WTC11 (cell line): ENCODE results near the gene RIC1. TPM values are rescaled to one million over a fixed set of nuclear protein-coding genes. Genes with fewer than 3 reads are reported as not detected.

Source experiments
- ATAC-seq: fragments of 200-7000 bp; cut with Tn5 transposase; 2 replicates; pipeline ENCODE4 v1.10.0; 2021; ENCODE audit warnings: mild to moderate bottlenecking, moderate library complexity
- CTCF ChIA-PET: fragments of 300-600 bp; sonication (Branson Sonifier 250); formaldehyde crosslinking; loops from one replicate; lab custom pipeline; 2021; ENCODE audit warnings: antibody characterized with exemption; lab: Charles Lee
- POLR2A ChIA-PET: fragments of 350-600 bp; sonication (Branson Sonifier 250); formaldehyde crosslinking; loops from one replicate; lab custom pipeline; 2021; ENCODE audit warnings: antibody characterized with exemption; lab: Charles Lee
- DNase-seq: peaks from one replicate; pipeline ENCODE4 v3.0.0; 2021; ENCODE audit warnings: low spot score
- H3K27ac Mint-ChIP-seq: 2 replicates; pipeline ENCODE4 v1.8.0; 2021; ENCODE audit warnings: mixed read lengths
- H3K27me3 Mint-ChIP-seq: 2 replicates; pipeline ENCODE4 v1.8.0; 2021; ENCODE audit warnings: low read depth, mild to moderate bottlenecking, moderate library complexity, mixed read lengths
- H3K36me3 Mint-ChIP-seq: 2 replicates; pipeline ENCODE4 v1.8.0; 2021; ENCODE audit warnings: mixed read lengths
- H3K4me1 Mint-ChIP-seq: 2 replicates; pipeline ENCODE4 v1.8.0; 2022; ENCODE audit warnings: mixed read lengths
- H3K4me3 Mint-ChIP-seq: 2 replicates; pipeline ENCODE4 v1.8.0; 2021; ENCODE audit warnings: mild to moderate bottlenecking, moderate library complexity, mixed read lengths
- H3K9me3 Mint-ChIP-seq: 2 replicates; pipeline ENCODE4 v1.8.0; 2021; ENCODE audit warnings: mixed read lengths
- NFE2L1 ChIP-seq: sonication (generic); formaldehyde crosslinking; IDR thresholded peaks from 2 replicates; pipeline ENCODE4 v1.8.1; 2023; ENCODE audit warnings: missing genetic modification reagents
- ZNF317 ChIP-seq: sonication (generic); formaldehyde crosslinking; IDR thresholded peaks from 2 replicates; pipeline ENCODE4 v1.8.1; 2023; ENCODE audit warnings: low read depth, mild to moderate bottlenecking, moderate library complexity, missing genetic modification reagents, borderline replicate concordance
- ZNF416 ChIP-seq: fragments of 250-450 bp; sonication (Bioruptor Pico); IDR thresholded peaks from 2 replicates; pipeline ENCODE4 v1.9.0; 2021; ENCODE audit warnings: mild to moderate bottlenecking, inconsistent platforms
- total RNA-seq: library from RNA; stranded (reverse); gene quantifications from 3 replicates; pipeline ENCODE4 v1.2.3, GENCODE V29; 2021
- TF ChIP-seq, protein P1 (sequence below): sonication (generic); formaldehyde crosslinking; conservative IDR thresholded peaks from 2 replicates; pipeline ENCODE4 v1.8.1; 2023; ENCODE audit warnings: mild to moderate bottlenecking, low read depth, missing genetic modification reagents, moderate library complexity
- TF ChIP-seq, protein P2 (sequence below): fragments of 250-450 bp; sonication (Bioruptor Pico); conservative IDR thresholded peaks from 2 replicates; pipeline ENCODE4 v1.9.0; 2021; ENCODE audit warnings: mild to moderate bottlenecking
- TF ChIP-seq, protein P3 (sequence below): sonication (generic); formaldehyde crosslinking; IDR thresholded peaks from 2 replicates; pipeline ENCODE4 v1.8.0; 2023; ENCODE audit warnings: missing genetic modification reagents, mild to moderate bottlenecking, borderline replicate concordance
- TF ChIP-seq, protein P4 (sequence below): sonication (generic); formaldehyde crosslinking; IDR thresholded peaks from 2 replicates; pipeline ENCODE4 v1.8.0; 2022; ENCODE audit warnings: mild to moderate bottlenecking, missing genetic modification reagents
- TF ChIP-seq, protein P5 (sequence below): fragments of 200-600 bp; IDR thresholded peaks from 2 replicates; pipeline ENCODE4 v1.8.0; 2022; ENCODE audit warnings: antibody characterized with exemption
- TF ChIP-seq, protein P6 (sequence below): fragments of 250-450 bp; sonication (Bioruptor Pico); IDR thresholded peaks from 2 replicates; pipeline ENCODE4 v1.9.0; 2021; ENCODE audit warnings: mild to moderate bottlenecking

RIC1 gene
- total RNA-seq, 1 experiment from 2014 or later: 18.9 TPM

DNA sequence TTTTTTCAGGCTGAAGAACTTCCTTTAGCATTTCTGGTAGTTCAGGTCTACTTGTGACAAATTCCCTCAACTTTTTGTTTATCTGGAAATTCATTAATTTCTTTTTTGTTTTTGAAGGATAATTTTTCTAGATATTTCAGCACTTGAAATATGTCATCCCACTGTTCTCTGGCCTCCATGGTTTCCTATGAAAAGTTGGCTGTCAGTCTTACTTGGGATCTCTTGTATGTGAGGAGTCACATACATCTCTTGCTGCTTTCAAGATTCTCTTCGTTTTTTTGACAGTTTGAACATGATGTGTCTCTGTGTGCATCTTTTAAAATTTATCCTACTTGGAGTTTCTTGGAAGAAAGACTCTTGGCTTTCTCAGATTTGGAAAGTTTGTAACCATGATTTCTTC lies 79.5 kb downstream of the RIC1 start:
- Mint-ChIP-seq H3K27ac (no peak overlapping the region), H3K4me1 (no peaks in the 10 kb centered on the region), H3K4me3 (no peak overlapping the region), H3K27me3 (no peaks in the 10 kb centered on the region), H3K9me3 (peaks cover 29% of the 10 kb centered on the region), H3K36me3 (peaks cover 39% of the 10 kb centered on the region)
- no peak for DNase-seq
- ChIA-PET POLR2A (no interaction called here), CTCF (no interaction called here)
- TF ChIP-seq ZNF416 (CRISPR knock-in tag): no peak
- peak; percentile 95 for TF ChIP-seq ZNF317 (CRISPR knock-in tag)
- no peak for ATAC-seq

DNA sequence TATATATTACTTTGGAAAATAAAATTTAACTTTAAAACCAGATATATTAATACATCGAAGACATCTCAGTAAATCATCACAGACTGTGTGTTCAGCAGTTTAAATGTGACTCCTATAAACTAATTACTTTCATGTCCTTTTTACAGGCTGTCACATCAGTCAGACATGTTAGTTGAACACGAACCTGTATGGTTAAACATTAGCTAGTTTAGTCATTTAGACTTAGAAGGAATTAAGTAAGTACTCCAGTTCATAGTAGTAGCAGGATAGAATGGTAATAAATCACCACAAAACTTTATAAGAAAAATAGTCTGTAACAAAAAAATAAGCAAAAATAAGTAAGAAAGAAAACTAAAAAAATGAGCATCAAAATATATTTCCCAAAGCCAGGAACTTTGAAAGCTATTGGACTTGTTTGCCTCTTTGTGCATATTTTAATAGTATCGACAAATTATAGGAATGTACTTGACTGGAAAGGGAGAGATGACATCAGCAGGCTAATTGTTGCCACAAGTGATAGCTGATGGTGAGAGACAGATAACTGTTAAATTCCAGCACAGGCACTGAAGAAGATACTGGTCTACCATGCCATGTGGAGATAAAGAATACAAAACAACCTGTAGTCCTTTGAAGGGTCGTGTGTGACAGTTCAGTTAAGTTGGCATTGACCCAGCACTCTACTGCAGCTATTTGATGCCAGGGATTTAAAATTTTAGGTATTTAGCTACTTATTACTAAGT lies 83.9 kb downstream of the RIC1 start:
- ChIA-PET POLR2A (no interaction called here), CTCF (no interaction called here)
- Mint-ChIP-seq H3K4me3 (no peak overlapping the region), H3K4me1 (no peaks in the 10 kb centered on the region), H3K27ac (no peak overlapping the region), H3K9me3 (peaks cover 23% of the 10 kb centered on the region), H3K36me3 (peaks cover 49% of the 10 kb centered on the region), H3K27me3 (no peaks in the 10 kb centered on the region)
- ATAC-seq (no peak), DNase-seq (no peak)
- TF ChIP-seq, protein P1, sequence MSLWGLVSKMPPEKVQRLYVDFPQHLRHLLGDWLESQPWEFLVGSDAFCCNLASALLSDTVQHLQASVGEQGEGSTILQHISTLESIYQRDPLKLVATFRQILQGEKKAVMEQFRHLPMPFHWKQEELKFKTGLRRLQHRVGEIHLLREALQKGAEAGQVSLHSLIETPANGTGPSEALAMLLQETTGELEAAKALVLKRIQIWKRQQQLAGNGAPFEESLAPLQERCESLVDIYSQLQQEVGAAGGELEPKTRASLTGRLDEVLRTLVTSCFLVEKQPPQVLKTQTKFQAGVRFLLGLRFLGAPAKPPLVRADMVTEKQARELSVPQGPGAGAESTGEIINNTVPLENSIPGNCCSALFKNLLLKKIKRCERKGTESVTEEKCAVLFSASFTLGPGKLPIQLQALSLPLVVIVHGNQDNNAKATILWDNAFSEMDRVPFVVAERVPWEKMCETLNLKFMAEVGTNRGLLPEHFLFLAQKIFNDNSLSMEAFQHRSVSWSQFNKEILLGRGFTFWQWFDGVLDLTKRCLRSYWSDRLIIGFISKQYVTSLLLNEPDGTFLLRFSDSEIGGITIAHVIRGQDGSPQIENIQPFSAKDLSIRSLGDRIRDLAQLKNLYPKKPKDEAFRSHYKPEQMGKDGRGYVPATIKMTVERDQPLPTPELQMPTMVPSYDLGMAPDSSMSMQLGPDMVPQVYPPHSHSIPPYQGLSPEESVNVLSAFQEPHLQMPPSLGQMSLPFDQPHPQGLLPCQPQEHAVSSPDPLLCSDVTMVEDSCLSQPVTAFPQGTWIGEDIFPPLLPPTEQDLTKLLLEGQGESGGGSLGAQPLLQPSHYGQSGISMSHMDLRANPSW (CRISPR knock-in tag): no peak
- TF ChIP-seq, protein P2, sequence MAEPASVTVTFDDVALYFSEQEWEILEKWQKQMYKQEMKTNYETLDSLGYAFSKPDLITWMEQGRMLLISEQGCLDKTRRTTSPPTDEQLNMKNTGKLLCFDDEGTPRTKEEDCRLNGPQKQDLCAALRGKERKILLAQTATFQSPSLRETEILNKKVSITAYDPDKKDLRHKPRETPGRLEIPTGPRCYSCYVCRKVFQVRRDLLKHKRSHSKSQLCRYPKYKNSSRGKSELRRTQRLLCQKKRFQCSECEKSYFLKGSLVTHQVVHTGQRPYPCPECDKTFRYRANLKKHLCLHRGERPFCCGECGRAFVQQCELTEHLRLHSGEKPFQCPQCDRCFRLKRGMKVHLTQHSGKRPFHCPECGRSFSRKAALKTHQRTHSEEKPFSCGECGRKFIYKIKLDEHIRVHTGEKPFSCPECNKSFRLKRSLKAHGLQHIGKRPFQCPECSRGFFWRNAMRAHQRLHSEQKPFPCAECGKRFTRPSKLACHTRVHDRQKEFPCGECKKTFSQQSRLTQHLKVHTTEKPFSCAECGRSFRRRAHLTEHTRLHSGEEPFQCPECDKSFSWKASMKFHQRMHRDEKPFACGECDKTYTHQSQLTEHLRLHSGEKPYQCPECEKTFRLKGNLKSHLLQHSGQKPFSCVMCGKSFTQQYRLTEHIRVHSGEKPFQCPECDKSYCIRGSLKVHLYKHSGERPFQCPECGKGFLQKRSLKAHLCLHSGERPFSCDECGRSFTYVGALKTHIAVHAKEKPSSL (CRISPR knock-in tag): no peak
- TF ChIP-seq, protein P3, sequence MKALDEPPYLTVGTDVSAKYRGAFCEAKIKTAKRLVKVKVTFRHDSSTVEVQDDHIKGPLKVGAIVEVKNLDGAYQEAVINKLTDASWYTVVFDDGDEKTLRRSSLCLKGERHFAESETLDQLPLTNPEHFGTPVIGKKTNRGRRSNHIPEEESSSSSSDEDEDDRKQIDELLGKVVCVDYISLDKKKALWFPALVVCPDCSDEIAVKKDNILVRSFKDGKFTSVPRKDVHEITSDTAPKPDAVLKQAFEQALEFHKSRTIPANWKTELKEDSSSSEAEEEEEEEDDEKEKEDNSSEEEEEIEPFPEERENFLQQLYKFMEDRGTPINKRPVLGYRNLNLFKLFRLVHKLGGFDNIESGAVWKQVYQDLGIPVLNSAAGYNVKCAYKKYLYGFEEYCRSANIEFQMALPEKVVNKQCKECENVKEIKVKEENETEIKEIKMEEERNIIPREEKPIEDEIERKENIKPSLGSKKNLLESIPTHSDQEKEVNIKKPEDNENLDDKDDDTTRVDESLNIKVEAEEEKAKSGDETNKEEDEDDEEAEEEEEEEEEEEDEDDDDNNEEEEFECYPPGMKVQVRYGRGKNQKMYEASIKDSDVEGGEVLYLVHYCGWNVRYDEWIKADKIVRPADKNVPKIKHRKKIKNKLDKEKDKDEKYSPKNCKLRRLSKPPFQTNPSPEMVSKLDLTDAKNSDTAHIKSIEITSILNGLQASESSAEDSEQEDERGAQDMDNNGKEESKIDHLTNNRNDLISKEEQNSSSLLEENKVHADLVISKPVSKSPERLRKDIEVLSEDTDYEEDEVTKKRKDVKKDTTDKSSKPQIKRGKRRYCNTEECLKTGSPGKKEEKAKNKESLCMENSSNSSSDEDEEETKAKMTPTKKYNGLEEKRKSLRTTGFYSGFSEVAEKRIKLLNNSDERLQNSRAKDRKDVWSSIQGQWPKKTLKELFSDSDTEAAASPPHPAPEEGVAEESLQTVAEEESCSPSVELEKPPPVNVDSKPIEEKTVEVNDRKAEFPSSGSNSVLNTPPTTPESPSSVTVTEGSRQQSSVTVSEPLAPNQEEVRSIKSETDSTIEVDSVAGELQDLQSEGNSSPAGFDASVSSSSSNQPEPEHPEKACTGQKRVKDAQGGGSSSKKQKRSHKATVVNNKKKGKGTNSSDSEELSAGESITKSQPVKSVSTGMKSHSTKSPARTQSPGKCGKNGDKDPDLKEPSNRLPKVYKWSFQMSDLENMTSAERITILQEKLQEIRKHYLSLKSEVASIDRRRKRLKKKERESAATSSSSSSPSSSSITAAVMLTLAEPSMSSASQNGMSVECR (CRISPR knock-in tag): no peak
- TF ChIP-seq, protein P4, sequence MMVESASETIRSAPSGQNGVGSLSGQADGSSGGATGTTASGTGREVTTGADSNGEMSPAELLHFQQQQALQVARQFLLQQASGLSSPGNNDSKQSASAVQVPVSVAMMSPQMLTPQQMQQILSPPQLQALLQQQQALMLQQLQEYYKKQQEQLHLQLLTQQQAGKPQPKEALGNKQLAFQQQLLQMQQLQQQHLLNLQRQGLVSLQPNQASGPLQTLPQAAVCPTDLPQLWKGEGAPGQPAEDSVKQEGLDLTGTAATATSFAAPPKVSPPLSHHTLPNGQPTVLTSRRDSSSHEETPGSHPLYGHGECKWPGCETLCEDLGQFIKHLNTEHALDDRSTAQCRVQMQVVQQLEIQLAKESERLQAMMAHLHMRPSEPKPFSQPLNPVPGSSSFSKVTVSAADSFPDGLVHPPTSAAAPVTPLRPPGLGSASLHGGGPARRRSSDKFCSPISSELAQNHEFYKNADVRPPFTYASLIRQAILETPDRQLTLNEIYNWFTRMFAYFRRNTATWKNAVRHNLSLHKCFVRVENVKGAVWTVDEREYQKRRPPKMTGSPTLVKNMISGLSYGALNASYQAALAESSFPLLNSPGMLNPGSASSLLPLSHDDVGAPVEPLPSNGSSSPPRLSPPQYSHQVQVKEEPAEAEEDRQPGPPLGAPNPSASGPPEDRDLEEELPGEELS (CRISPR knock-in tag): no peak
- TF ChIP-seq, protein P5, sequence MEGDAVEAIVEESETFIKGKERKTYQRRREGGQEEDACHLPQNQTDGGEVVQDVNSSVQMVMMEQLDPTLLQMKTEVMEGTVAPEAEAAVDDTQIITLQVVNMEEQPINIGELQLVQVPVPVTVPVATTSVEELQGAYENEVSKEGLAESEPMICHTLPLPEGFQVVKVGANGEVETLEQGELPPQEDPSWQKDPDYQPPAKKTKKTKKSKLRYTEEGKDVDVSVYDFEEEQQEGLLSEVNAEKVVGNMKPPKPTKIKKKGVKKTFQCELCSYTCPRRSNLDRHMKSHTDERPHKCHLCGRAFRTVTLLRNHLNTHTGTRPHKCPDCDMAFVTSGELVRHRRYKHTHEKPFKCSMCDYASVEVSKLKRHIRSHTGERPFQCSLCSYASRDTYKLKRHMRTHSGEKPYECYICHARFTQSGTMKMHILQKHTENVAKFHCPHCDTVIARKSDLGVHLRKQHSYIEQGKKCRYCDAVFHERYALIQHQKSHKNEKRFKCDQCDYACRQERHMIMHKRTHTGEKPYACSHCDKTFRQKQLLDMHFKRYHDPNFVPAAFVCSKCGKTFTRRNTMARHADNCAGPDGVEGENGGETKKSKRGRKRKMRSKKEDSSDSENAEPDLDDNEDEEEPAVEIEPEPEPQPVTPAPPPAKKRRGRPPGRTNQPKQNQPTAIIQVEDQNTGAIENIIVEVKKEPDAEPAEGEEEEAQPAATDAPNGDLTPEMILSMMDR: no peak
- TF ChIP-seq NFE2L1 (CRISPR knock-in tag): no peak
- TF ChIP-seq, protein P6, sequence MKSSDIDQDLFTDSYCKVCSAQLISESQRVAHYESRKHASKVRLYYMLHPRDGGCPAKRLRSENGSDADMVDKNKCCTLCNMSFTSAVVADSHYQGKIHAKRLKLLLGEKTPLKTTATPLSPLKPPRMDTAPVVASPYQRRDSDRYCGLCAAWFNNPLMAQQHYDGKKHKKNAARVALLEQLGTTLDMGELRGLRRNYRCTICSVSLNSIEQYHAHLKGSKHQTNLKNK (CRISPR knock-in tag): no peak
